HG03280 (cell line): ENCODE results near the gene TTYH2.

Source experiments
- ATAC-seq: cut with Tn5 transposase; IDR thresholded peaks from one replicate; pipeline ENCODE4 v1.9.1; 2021; ENCODE audit warnings: mild to moderate bottlenecking, moderate library complexity; ENCODE audit not compliant: unreplicated experiment

Gene TTYH2

DNA sequence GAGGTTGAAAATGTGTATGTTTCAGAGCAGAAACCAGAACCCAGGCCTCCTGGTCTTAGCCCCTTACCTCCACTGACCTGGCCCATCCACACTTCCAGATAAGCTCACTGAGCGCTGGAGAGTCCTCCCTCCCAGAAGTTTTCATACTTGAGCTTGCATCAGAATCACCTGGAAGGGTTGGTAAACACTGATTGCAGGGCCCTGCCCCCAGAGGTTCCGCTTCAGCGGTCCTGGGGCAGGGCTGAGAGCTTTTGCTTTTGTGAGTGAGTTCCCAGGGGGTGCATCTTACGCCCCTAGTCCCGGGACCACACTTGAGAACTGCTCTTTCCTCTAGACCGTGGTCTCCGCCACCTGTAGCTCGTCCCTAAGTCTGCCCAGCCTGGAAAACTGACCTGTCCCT is 20.6 kb downstream of the TTYH2 start:
- no peak for ATAC-seq

- ATAC-seq: no peak
Measured at GRCh38 chr17:74234486-74234885, 21.1 kb downstream of the TTYH2 start.

DNA sequence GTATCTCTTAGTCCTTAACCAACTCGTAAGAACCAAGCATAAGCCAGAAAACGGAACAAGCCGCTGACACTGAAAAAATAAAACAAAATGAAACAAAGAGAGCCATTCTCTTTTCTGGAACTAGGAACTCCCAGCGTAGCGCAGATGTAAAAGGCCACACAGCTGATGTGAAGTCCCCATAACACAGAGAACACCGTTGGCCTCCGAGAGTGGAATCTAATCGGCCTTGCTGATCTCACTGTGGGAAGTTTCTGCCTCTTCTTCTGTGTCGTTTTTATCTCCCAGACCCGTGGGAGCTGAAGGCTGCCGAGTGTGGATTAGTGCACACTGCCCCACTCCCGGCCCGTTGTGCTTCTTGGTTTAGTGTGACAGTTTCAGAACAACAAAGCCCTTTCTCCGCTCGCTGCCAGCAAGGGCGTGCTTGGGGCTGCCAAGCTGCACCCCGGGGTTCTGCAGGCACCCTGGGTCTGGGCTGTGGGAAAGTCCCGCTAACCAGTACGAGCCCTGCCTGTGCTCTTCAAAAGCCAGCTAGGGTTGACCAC is 21.7 kb downstream of the TTYH2 start:
- no peak for ATAC-seq

- no peak for ATAC-seq
Measured at GRCh38 chr17:74235911-74236371, 22.6 kb downstream of the TTYH2 start.

GRCh38 chr17:74237321-74237720 is 23.9 kb downstream of the TTYH2 start:
- ATAC-seq: no peak

DNA sequence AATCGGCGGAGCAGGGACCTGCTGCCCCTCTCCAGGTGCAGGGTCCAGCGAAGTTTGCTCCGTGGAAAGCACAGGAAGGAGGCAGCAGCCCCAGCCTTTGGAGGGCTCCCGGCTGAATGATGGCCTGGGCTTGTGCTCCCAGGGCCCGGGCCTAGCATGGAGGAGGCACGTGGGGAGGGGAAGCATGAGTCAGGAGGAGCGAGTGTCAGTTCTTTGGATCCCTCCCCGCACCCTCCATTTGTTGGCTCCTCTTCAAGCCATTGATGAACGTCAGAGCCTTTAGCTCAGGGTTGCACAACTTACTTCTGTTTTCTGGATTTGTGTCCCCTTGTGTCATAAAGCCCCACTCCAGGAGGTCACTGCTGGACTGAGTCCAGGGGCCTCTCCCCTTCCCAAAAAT is 25.8 kb downstream of the TTYH2 start:
- no peak for ATAC-seq

GRCh38 chr17:74240618-74241205 is 27.3 kb downstream of the TTYH2 start:
- no peak for ATAC-seq

- no peak for ATAC-seq
Measured at GRCh38 chr17:74241431-74241830, 28.1 kb downstream of the TTYH2 start.

DNA sequence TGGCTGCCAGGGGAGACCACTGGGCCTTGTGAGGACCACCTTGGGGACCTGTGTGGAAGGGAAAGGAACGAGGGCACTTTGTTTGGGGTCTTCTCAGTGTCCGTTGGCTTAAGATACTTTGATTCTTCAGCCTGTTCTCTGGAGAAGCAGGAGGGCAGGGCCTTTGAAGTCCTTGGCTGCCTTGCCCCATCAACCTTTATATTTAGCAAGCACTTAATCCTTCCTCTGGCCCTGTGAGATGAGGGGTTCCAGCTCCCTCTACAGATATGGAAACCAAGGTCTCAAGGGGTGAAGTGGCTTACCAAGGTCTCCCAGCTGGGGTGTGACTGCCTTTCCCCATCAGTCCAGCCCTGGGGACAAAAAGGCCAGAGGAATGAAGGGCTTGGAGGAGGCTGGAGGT is 28.5 kb downstream of the TTYH2 start:
- ATAC-seq: no peak

GRCh38 chr17:74243013-74243755 is 29.8 kb downstream of the TTYH2 start:
- no peak for ATAC-seq

DNA sequence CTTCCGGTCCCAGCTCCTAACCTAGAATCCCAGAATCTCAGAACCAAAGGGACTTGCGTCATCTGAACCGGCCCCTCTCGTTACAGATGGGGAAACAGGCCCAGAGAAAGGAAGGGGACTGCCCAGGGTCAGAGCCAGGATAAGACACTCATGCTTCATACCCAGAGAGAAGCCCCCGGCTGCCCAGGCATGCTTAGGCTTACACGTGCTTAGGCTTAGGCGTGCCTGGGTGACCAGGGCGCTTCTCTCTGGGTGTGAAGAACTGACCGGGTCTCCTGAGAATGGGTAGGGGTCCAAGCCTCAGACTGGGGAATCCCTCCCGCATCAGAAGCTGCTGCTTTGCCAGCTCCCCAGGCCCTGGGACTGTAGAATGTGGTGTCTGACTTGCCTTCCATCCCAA is 30.8 kb downstream of the TTYH2 start:
- no peak for ATAC-seq

GRCh38 chr17:74244548-74244947 is 31.2 kb downstream of the TTYH2 start:
- ATAC-seq: no peak

GRCh38 chr17:74245145-74245831 is 31.9 kb downstream of the TTYH2 start:
- no peak for ATAC-seq

- ATAC-seq: no peak
Measured at GRCh38 chr17:74245871-74246270, 32.5 kb downstream of the TTYH2 start.

DNA sequence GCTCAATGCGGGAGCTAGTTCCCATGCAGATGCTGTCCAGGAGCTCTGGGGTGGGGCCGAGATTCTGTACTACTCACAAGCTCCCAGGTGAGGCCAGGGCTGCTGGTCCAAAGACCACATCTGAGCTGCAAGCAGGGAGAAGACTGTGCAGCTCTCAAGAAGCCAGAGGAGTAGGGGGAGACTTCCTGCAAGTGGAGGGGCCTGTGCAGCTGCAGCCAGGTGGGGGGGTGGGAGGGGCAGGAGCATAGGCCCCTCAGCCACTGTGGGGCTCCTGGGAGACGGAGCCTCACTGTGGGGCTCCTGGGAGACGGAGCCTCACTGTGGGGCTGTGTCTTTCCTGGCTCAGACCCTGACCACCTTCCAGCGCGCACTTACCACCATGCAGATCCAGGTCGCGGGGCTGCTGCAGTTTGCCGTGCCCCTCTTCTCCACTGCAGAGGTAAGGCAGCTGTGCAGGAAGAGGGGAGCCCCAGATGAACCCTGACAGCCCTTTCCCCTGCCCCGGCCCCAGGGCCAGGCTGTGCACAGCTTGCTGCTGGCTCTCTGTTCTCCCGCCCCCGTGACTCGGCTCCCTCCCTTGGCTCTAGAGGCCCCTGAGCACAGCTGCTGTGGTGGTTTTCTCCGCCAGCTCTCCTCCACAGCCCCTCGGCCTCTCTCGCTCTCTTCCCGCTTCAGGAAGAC is 36.4 kb downstream of the TTYH2 start:
- no peak for ATAC-seq

DNA sequence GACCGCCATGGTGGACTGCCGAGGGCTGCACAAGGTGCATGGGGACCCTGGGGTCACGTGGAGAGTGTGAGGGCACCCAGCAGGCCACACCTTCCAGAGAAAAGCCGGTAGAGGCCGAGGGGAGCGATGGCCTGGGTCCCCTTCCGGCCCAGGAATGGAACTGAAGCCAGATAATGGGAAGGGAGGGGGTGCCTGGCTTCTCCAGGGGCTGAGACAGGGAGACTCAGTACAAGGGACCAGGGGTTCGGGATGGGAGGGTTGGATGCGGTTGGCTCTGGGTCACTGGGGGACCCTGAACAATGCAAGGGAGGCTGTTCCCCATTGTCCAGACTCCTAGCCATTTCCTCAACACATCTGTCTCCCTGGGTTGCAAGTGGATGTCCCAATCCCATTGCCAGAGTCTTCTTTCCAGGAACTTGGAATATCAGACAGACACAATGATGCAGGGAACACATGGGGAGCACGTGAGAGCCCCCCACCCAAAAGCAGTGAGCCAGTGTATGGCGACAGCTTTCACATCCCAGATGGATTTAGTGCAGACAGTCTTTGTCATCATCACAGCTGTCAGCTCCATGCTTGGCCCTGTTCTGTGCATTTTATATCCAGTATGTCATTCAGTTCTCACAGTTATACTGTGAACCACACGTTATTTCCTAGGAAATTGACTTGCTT is 37.1 kb downstream of the TTYH2 start:
- ATAC-seq: no peak

GRCh38 chr17:74251051-74251450 is 37.7 kb downstream of the TTYH2 start:
- no peak for ATAC-seq

DNA sequence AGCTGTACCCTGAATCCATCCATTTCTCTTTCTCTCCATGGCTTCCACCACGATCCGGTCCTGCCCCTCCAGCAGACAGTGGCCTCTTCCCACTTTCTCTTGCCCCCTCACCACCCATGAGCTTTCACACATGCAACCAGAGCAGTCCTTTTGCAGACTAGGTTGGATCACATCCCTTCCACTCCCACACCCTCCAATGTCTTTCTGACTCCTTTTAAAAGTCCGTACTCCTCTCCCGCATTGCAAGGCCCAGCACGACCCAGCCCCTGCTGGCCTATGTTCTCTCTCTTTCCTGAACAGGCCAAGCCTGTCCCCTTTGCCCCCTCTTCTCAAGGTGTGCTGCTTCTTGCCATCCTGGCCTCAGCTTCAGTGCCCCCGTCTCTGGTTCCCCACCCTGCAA is 38.2 kb downstream of the TTYH2 start:
- no peak for ATAC-seq

GRCh38 chr17:74252211-74252610 is 38.8 kb downstream of the TTYH2 start:
- no peak for ATAC-seq

GRCh38 chr17:74253036-74253435 is 39.7 kb downstream of the TTYH2 start:
- ATAC-seq: no peak

DNA sequence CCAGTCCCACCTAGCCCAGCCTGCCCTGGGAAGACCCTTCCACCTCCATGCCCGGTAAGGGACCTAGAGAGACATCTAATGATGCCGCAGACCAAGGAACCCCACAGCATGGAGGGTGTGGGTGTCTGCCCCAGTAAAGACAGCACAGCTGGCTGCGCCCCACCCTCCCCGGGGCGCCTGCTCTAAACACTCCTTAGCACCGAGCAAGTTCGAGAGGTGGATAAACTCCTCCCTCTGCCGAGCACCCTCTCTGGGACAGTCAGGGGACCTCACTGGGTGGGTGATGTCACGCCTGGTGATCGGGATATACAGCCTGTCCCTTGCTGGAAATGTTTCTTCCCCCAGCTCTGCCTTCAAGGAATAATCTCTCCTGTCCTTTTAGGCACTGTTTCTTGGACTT is 43.9 kb downstream of the TTYH2 start:
- no peak for ATAC-seq
